ENCODE results near the gene BNIP5. TPM values are rescaled to one million over a fixed set of nuclear protein-coding genes. Genes with fewer than 3 reads are reported as not detected.

BNIP5 gene
- total RNA-seq, 4 donors from 2014 or later: not detected

GRCh38 chr6:36376183-36376582 is 39.5 kb upstream of the BNIP5 start:
- H3K27me3 ChIP-seq: no peaks in the 10 kb centered on the region
- TF ChIP-seq, protein P1, sequence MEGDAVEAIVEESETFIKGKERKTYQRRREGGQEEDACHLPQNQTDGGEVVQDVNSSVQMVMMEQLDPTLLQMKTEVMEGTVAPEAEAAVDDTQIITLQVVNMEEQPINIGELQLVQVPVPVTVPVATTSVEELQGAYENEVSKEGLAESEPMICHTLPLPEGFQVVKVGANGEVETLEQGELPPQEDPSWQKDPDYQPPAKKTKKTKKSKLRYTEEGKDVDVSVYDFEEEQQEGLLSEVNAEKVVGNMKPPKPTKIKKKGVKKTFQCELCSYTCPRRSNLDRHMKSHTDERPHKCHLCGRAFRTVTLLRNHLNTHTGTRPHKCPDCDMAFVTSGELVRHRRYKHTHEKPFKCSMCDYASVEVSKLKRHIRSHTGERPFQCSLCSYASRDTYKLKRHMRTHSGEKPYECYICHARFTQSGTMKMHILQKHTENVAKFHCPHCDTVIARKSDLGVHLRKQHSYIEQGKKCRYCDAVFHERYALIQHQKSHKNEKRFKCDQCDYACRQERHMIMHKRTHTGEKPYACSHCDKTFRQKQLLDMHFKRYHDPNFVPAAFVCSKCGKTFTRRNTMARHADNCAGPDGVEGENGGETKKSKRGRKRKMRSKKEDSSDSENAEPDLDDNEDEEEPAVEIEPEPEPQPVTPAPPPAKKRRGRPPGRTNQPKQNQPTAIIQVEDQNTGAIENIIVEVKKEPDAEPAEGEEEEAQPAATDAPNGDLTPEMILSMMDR (IDR thresholded peaks at IDR 0.05): no peak
- no peak for TF ChIP-seq POLR2A (IDR thresholded peaks at IDR 0.05)
- no peaks in the 10 kb centered on the region for H3K9me3 ChIP-seq
- no peak for DNase-seq
- no peak overlapping the region for H3K4me3 ChIP-seq
- no peaks in the 10 kb centered on the region for H3K36me3 ChIP-seq
- intact Hi-C loops (cut with DNase I): no loop called here
- WGBS, 2 donors: 93 to 99% methylated on average over 6 to 8 of the region's 8 CpGs
- H3K4me1 ChIP-seq: peaks cover 0 to 24% (median 0%) of the 10 kb centered on the region in 3 donors
- H3K27ac ChIP-seq: no peak overlapping the region

- WGBS, 2 donors: 92 to 97% methylated on average over 18 to 20 of the region's 20 CpGs
- no peaks in the 10 kb centered on the region for H3K36me3 ChIP-seq
- peaks cover 0 to 24% (median 0%) of the 10 kb centered on the region in 3 donors for H3K4me1 ChIP-seq
- H3K27ac ChIP-seq: no peak overlapping the region
- no peak for DNase-seq
- no peaks in the 10 kb centered on the region for H3K9me3 ChIP-seq
- no peak overlapping the region for H3K4me3 ChIP-seq
- intact Hi-C loops (cut with DNase I): no loop called here
- no peak for TF ChIP-seq POLR2A (IDR thresholded peaks at IDR 0.05)
- TF ChIP-seq, protein P1 (IDR thresholded peaks at IDR 0.05): no peak
- H3K27me3 ChIP-seq: no peaks in the 10 kb centered on the region
Measured at GRCh38 chr6:36375644-36376155, 39.0 kb upstream of the BNIP5 start.

DNA sequence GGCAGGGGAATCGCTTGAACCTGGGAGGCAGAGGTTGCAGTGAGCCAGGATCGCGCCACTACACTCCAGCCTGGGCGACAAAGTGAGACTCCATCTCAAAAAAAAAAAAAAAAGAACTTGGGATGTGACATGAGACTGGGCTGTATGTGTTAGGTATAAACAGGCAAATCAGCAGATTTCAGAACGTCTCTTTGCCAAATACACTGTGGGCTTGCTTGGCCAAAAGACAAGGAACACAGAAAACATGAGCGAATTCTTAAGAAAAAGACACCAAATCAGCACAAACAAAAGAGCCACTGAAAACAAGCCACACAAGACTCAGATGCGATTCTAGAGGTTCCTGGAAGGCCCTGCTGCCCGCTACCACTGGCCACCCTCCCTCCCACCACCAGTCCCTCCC is 38.3 kb upstream of the BNIP5 start:
- TF ChIP-seq, protein P1 (IDR thresholded peaks at IDR 0.05): no peak
- TF ChIP-seq POLR2A (IDR thresholded peaks at IDR 0.05): no peak
- Histone ChIP-seq H3K4me3 (no peak overlapping the region), H3K4me1 (peaks cover 0 to 24% (median 0%) of the 10 kb centered on the region in 3 donors), H3K27me3 (no peaks in the 10 kb centered on the region), H3K27ac (no peak overlapping the region), H3K9me3 (no peaks in the 10 kb centered on the region), H3K36me3 (no peaks in the 10 kb centered on the region)
- no peak for DNase-seq
- intact Hi-C loops (cut with DNase I): no loop called here
- WGBS, 2 donors: 79 to 88% methylated on average over 7 to 8 of the region's 8 CpGs

- 88 to 95% methylated on average over 3 to 4 of the region's 4 CpGs for whole genome bisulfite sequencing, 2 donors
- Histone ChIP-seq H3K27ac (no peak overlapping the region), H3K36me3 (no peaks in the 10 kb centered on the region), H3K9me3 (no peaks in the 10 kb centered on the region), H3K27me3 (no peaks in the 10 kb centered on the region), H3K4me1 (peaks cover 0 to 24% (median 0%) of the 10 kb centered on the region in 3 donors), H3K4me3 (no peak overlapping the region)
- TF ChIP-seq, protein P1 (IDR thresholded peaks at IDR 0.05): no peak
- no peak for TF ChIP-seq POLR2A (IDR thresholded peaks at IDR 0.05)
- DNase-seq: no peak
- intact Hi-C loops (cut with DNase I): no loop called here
Measured at GRCh38 chr6:36374194-36374593, 37.5 kb upstream of the BNIP5 start.

DNA sequence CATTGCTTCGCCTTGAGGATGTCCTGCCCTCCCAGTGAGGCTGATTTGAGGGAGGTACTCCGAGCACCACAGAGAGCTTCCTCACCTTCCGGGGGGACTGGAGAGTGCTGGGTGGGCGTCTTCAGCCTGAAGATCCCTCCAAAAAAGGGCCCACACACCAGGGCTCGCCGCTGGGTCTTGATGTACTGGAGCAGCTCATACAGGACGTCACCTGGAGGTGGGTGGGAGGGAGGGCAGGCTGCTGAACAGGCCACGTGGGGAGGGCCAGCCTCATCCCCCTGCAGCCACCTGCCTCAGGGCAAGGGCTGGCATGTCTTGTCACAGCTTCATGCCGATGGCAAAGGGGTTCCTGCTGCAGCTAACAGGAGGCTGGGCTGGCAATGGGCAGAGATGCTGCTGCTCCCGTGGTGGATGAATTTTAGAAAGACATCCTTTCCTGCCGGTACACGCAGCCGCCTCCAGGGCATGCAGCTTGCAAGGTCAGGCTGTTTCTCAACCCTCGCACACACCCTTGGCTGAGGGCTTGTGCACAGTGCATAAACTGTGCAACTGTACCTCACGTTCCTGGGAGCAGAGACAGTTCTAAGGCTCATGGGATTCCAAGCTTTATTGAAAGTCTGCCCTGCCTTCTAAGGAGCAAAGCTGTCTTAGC is 36.8 kb upstream of the BNIP5 start:
- intact Hi-C loops (cut with DNase I): no loop called here
- Histone ChIP-seq H3K4me1 (peaks cover 0 to 24% (median 0%) of the 10 kb centered on the region in 3 donors), H3K27me3 (no peaks in the 10 kb centered on the region), H3K9me3 (no peaks in the 10 kb centered on the region), H3K27ac (no peak overlapping the region), H3K36me3 (no peaks in the 10 kb centered on the region), H3K4me3 (no peak overlapping the region)
- DNase-seq: no peak
- TF ChIP-seq, protein P1 (IDR thresholded peaks at IDR 0.05): no peak
- TF ChIP-seq POLR2A (IDR thresholded peaks at IDR 0.05): no peak
- 42 to 48% methylated on average over 7 to 14 of the region's 15 CpGs for WGBS, 2 donors

Data from esophagus squamous epithelium (tissue), 5 donors.